Stimulated activated CD4-positive, alpha-beta T cell treated with anti-CD3 and anti-CD28 coated beads, TNF-alpha, amount 100 ng/mL, for 4 hours (primary cell): ENCODE results near the gene PDE4D.
A peak's percentile ranks its signal among the peaks of the same experiment; 100 is the strongest.

Source experiments
- DNase-seq, 3 experiments: peaks; one replicate each; pipeline ENCODE4 v3.0.0-alpha.2; 2020; ENCODE audit warnings: low read depth in 3 of 3

PDE4D gene

GRCh38 chr5:59109383-59109782, 784.1 kb downstream of the PDE4D start:
- DNase-seq: no peak

- no peak for DNase-seq
Measured at GRCh38 chr5:59107692-59108091, 785.8 kb downstream of the PDE4D start.

GRCh38 chr5:59104400-59105127, 789.0 kb downstream of the PDE4D start:
- no peak for DNase-seq

- DNase-seq: no peak
Measured at GRCh38 chr5:59103303-59103702, 790.2 kb downstream of the PDE4D start.

GRCh38 chr5:59102437-59102836, 791.1 kb downstream of the PDE4D start:
- DNase-seq: no peak

GRCh38 chr5:59100875-59101274, 792.7 kb downstream of the PDE4D start:
- DNase-seq: no peak

- DNase-seq: no peak
Measured at GRCh38 chr5:59099995-59100345, 793.6 kb downstream of the PDE4D start.

- DNase-seq: peak in 1 of 3 experiments; percentile 5
Measured at GRCh38 chr5:59099270-59099994, 794.1 kb downstream of the PDE4D start.

- no peak for DNase-seq
Measured at GRCh38 chr5:59098743-59099142, 794.8 kb downstream of the PDE4D start.

GRCh38 chr5:59097712-59098111, 795.8 kb downstream of the PDE4D start:
- DNase-seq: no peak

- DNase-seq: no peak
Measured at GRCh38 chr5:59097116-59097515, 796.4 kb downstream of the PDE4D start.

GRCh38 chr5:59095480-59095879, 798.0 kb downstream of the PDE4D start:
- DNase-seq: no peak

- DNase-seq: no peak
Measured at GRCh38 chr5:59094864-59095263, 798.7 kb downstream of the PDE4D start.

GRCh38 chr5:59093329-59093728, 800.2 kb downstream of the PDE4D start:
- no peak for DNase-seq

GRCh38 chr5:59092758-59093157, 800.8 kb downstream of the PDE4D start:
- DNase-seq: no peak

GRCh38 chr5:59091965-59092364, 801.6 kb downstream of the PDE4D start:
- DNase-seq: no peak

- DNase-seq: no peak
Measured at GRCh38 chr5:59090323-59090722, 803.2 kb downstream of the PDE4D start.

- DNase-seq: no peak
Measured at GRCh38 chr5:59089767-59090166, 803.8 kb downstream of the PDE4D start.

GRCh38 chr5:59088546-59088945, 805.0 kb downstream of the PDE4D start:
- DNase-seq: no peak

GRCh38 chr5:59086024-59086423, 807.5 kb downstream of the PDE4D start:
- no peak for DNase-seq

- DNase-seq: no peak
Measured at GRCh38 chr5:59081693-59082092, 811.8 kb downstream of the PDE4D start.

- no peak for DNase-seq
Measured at GRCh38 chr5:59079622-59080620, 813.6 kb downstream of the PDE4D start.
